ENCODE results near the gene SMLR1. TPM values are rescaled to one million over a fixed set of nuclear protein-coding genes. Genes with fewer than 3 reads are reported as not detected.

Gene SMLR1
- total and polyA plus RNA-seq, 4 donors, result 20.8 to 65.2 (median 39.6) TPM

- no peak overlapping the region for H3K4me3 ChIP-seq (ENCODE audit: low read depth in 1 of 3, low read length in 3 of 3)
- no peak for DNase-seq (ENCODE audit: low spot score)
- WGBS, result 96% methylated on average over 11 of the region's 11 CpGs
Observed at GRCh38 chr6:130859161-130859867, 32.1 kb downstream of the SMLR1 start.

GRCh38 chr6:130862370-130862769 is 35.2 kb downstream of the SMLR1 start:
- Histone ChIP-seq H3K9ac (ENCODE audit: low read depth in 1 of 2, low read length in 2 of 2) (no peak overlapping the region), H3K4me3 (ENCODE audit: low read depth in 1 of 3, low read length in 3 of 3) (no peak overlapping the region), H3K36me3 (ENCODE audit: control insufficient read depth in 4 of 4, insufficient read depth in 3 of 4, low read depth in 1 of 4, low read length in 3 of 4) (no peaks in the 10 kb centered on the region), H3K27ac (ENCODE audit: low read depth in 1 of 2, low read length in 2 of 2) (no peak overlapping the region), H3K4me1 (ENCODE audit: control insufficient read depth in 4 of 4, insufficient read depth in 4 of 4, low read length in 3 of 4) (peaks cover 0 to 32% (median 28%) of the 10 kb centered on the region in 4 donors), H3K27me3 (ENCODE audit: control insufficient read depth in 4 of 4, insufficient read depth in 4 of 4, low read length in 3 of 4) (no peaks in the 10 kb centered on the region), H3K9me3 (ENCODE audit: control insufficient read depth in 4 of 4, low read length in 3 of 4) (no peaks in the 10 kb centered on the region)
- 78% methylated on average over 2 of the region's 2 CpGs for WGBS
- no peak for TF ChIP-seq YY1 (IDR thresholded peaks at IDR 0.05)
- TF ChIP-seq NR2F2 (IDR thresholded peaks at IDR 0.05), result no peak
- DNase-seq (ENCODE audit: low spot score), result no peak

More at GRCh38 chr6:130859161-130859867, 32.1 kb downstream of the SMLR1 start:
- Histone ChIP-seq H3K27me3 (ENCODE audit: control insufficient read depth in 4 of 4, insufficient read depth in 4 of 4, low read length in 3 of 4) (no peaks in the 10 kb centered on the region), H3K27ac (ENCODE audit: low read depth in 1 of 2, low read length in 2 of 2) (no peak overlapping the region), H3K9me3 (ENCODE audit: control insufficient read depth in 4 of 4, low read length in 3 of 4) (no peaks in the 10 kb centered on the region), H3K4me1 (ENCODE audit: control insufficient read depth in 4 of 4, insufficient read depth in 4 of 4, low read length in 3 of 4) (peaks cover 0 to 19% (median 17%) of the 10 kb centered on the region in 4 donors), H3K9ac (ENCODE audit: low read depth in 1 of 2, low read length in 2 of 2) (no peak overlapping the region), H3K36me3 (ENCODE audit: control insufficient read depth in 4 of 4, insufficient read depth in 3 of 4, low read depth in 1 of 4, low read length in 3 of 4) (no peaks in the 10 kb centered on the region)
- TF ChIP-seq FOXA1 (IDR thresholded peaks at IDR 0.05), result no peak
- no peak for TF ChIP-seq MAX (IDR thresholded peaks at IDR 0.05)
- TF ChIP-seq FOXA2 (IDR thresholded peaks at IDR 0.05), result no peak
- TF ChIP-seq EGR1 (IDR thresholded peaks at IDR 0.05; ENCODE audit: low read depth in 2 of 2), result no peak
- TF ChIP-seq SP1 (IDR thresholded peaks at IDR 0.05), result no peak
- no peak for TF ChIP-seq HNF4A (conservative IDR thresholded peaks at IDR 0.05)
- no peak for TF ChIP-seq JUND (IDR thresholded peaks at IDR 0.05)
- TF ChIP-seq RAD21 (IDR thresholded peaks at IDR 0.05), result no peak
- TF ChIP-seq RXRA (IDR thresholded peaks at IDR 0.05), result no peak
- no peak for TF ChIP-seq ATF3 (IDR thresholded peaks at IDR 0.05)

- Histone ChIP-seq H3K4me1 (ENCODE audit: control insufficient read depth in 4 of 4, insufficient read depth in 4 of 4, low read length in 3 of 4) (peaks cover 0 to 32% (median 28%) of the 10 kb centered on the region in 4 donors), H3K4me3 (ENCODE audit: low read depth in 1 of 3, low read length in 3 of 3) (no peak overlapping the region), H3K9ac (ENCODE audit: low read depth in 1 of 2, low read length in 2 of 2) (no peak overlapping the region), H3K9me3 (ENCODE audit: control insufficient read depth in 4 of 4, low read length in 3 of 4) (no peaks in the 10 kb centered on the region), H3K36me3 (ENCODE audit: control insufficient read depth in 4 of 4, insufficient read depth in 3 of 4, low read depth in 1 of 4, low read length in 3 of 4) (no peaks in the 10 kb centered on the region), H3K27me3 (ENCODE audit: control insufficient read depth in 4 of 4, insufficient read depth in 4 of 4, low read length in 3 of 4) (no peaks in the 10 kb centered on the region), H3K27ac (ENCODE audit: low read depth in 1 of 2, low read length in 2 of 2) (peak overlapping the region in 1 of 2 donors; percentile 29)
- WGBS, result 39% methylated on average over 4 of the region's 4 CpGs
- DNase-seq (ENCODE audit: low spot score), result no peak
- TF ChIP-seq TAF1 (conservative IDR thresholded peaks at IDR 0.05) (no peak), GABPA (IDR thresholded peaks at IDR 0.05 in 1 of 2, conservative IDR thresholded peaks at IDR 0.05 in 1 of 2) (peak in 1 of 2 donors; percentile 13), ZBTB33 (IDR thresholded peaks at IDR 0.05) (peak; percentile 85), EGR1 (IDR thresholded peaks at IDR 0.05; ENCODE audit: low read depth in 2 of 2) (no peak), HNF4G (IDR thresholded peaks at IDR 0.05) (peak; percentile 93), RAD21 (IDR thresholded peaks at IDR 0.05) (peak; percentile 45 to 53), RXRA (IDR thresholded peaks at IDR 0.05) (peak; percentile 86 to 91), HNF4A (conservative IDR thresholded peaks at IDR 0.05) (peak; percentile 97 to 98), YY1 (IDR thresholded peaks at IDR 0.05) (peak; percentile 82), FOXA1 (IDR thresholded peaks at IDR 0.05) (peak; percentile 92), ATF3 (IDR thresholded peaks at IDR 0.05) (peak; percentile 37), REST (IDR thresholded peaks at IDR 0.05) (peak; percentile 76), FOXA2 (IDR thresholded peaks at IDR 0.05) (peak; percentile 95), SP1 (IDR thresholded peaks at IDR 0.05) (peak; percentile 99), NR2F2 (IDR thresholded peaks at IDR 0.05) (peak; percentile 32)
Observed at GRCh38 chr6:130863415-130864230, 36.4 kb downstream of the SMLR1 start.

All from liver (tissue), 9 donors.